Measurements from ENCODE around the gene OLIG3.

The OLIG3 gene

DNA sequence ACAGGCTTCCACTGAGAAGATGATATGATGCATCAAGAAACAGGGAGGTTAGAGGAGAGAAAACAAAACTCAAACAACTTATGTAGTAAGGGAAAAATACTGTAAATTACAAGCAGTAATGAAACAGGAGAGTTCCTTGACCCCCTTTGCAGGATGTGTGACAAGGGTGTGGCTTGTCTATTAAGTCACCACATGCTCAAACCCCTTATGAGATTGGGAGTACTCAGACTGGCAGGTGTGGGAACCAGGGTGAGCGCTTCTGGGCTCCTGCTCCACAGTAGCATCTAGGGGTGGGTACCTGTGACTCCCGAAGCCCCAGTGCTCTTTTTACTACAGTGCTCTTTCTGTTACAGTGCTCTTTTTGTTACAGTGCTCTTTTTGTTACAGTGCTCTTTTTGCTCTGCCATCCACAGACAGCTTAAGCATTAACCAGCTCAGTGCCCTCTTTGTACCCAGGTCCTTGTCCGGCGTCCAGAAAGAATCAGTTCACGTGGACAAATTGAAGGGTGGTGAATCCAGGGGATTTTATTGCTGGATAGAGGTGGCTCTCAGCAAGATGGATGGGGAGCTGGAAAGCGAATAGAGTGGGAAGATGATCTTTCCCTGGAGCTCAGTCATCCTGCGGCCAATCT lies 28.7 kb downstream of the OLIG3 start:
- DNase-seq, result no peak

DNA sequence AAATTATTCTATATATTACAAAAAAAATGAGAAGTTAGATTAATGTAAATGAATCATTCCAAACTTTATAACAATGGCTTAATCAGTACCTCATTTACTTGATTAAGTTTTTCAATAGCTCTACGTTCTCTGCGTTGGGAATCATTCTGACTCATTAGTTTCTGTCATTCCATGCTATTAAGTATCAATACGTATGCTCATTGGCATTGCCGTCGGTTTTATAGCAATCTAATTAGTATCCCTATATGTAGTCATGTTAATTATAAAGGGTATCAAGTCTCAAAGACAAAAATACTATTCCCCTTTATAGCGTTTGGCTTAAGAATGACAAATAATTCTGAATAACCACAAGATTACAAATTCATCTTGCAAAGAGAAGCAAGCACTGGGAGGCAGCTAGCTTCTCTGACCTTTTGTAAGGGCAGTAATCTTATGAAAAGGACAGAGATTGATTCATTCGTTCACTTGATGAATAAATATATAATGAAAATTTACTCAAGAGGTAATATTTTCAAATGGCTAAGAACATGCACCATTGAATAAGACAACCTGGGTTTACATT lies 41.8 kb downstream of the OLIG3 start:
- DNase-seq, result no peak

DNA sequence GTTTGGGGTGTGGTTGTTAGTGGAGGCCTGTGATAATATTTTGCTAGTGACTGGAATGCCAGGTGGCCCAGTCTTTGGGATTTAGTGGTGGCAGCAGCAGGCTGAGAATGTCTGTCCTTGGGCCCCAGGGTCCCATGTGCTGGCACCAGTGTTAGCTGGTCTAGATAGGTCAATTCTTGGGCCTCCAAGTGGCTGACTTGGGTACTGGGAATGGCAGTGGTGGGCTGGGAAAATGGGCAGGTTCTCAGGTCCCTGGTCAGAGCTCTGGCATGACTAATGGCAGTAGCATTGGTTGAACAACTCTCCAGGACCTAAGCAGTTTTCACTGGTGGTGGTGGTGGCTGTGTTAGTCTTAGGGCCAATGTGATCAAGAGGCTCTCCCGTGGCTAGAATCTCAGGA lies 50.3 kb downstream of the OLIG3 start:
- DNase-seq, result no peak
